HG03039 (cell line): Measurements from ENCODE around the gene PRIM2.
A peak's percentile ranks its signal among the peaks of the same experiment; 100 is the strongest.
"Not testable (repeated sequence)": the region's sequence is repeated elsewhere in the genome, so short reads cannot be mapped to it uniquely, and the experiment has no call there.

Source experiments
- ATAC-seq: cut with Tn5 transposase; IDR thresholded peaks from one replicate; pipeline ENCODE4 v1.9.1; 2021; ENCODE audit warnings: mild to moderate bottlenecking, moderate library complexity; ENCODE audit not compliant: unreplicated experiment

PRIM2 gene

GRCh38 chr6:57317060-57317943 is at the start of gene PRIM2:
Gene PRIM2 (plus strand): TSS chr6:57317630. CDS start chr6:57318446, 816 bp downstream.
- peak; percentile 93 for ATAC-seq

GRCh38 chr6:57268294-57268640 is 49.2 kb upstream of the PRIM2 start:
- no peak for ATAC-seq

GRCh38 chr6:57274113-57274824 is 43.2 kb upstream of the PRIM2 start:
- not testable (repeated sequence) for ATAC-seq

- ATAC-seq: no peak
Observed at GRCh38 chr6:57275384-57275783, 42.0 kb upstream of the PRIM2 start.

- ATAC-seq: no peak
Observed at GRCh38 chr6:57276946-57277345, 40.5 kb upstream of the PRIM2 start.

- ATAC-seq: no peak
Observed at GRCh38 chr6:57278570-57278969, 38.9 kb upstream of the PRIM2 start.

GRCh38 chr6:57279013-57279412 is 38.4 kb upstream of the PRIM2 start:
- no peak for ATAC-seq

GRCh38 chr6:57283106-57283505 is 34.3 kb upstream of the PRIM2 start:
- no peak for ATAC-seq

- no peak for ATAC-seq
Observed at GRCh38 chr6:57283911-57284455, 33.4 kb upstream of the PRIM2 start.

GRCh38 chr6:57288136-57288535 is 29.3 kb upstream of the PRIM2 start:
- not testable (repeated sequence) for ATAC-seq

- not testable (repeated sequence) for ATAC-seq
Observed at GRCh38 chr6:57293472-57293871, 24.0 kb upstream of the PRIM2 start.

GRCh38 chr6:57294862-57295445 is 22.5 kb upstream of the PRIM2 start:
- ATAC-seq: no peak

- no peak for ATAC-seq
Observed at GRCh38 chr6:57297505-57297904, 19.9 kb upstream of the PRIM2 start.

GRCh38 chr6:57298741-57299140 is 18.7 kb upstream of the PRIM2 start:
- ATAC-seq: no peak

GRCh38 chr6:57301757-57302156 is 15.7 kb upstream of the PRIM2 start:
- ATAC-seq: no peak

GRCh38 chr6:57302477-57302876 is 15.0 kb upstream of the PRIM2 start:
- no peak for ATAC-seq

GRCh38 chr6:57303931-57304681 is 13.3 kb upstream of the PRIM2 start:
- no peak for ATAC-seq

GRCh38 chr6:57305107-57305506 is 12.3 kb upstream of the PRIM2 start:
- ATAC-seq: no peak

GRCh38 chr6:57305761-57306160 is 11.7 kb upstream of the PRIM2 start:
- no peak for ATAC-seq

GRCh38 chr6:57306273-57306672 is 11.2 kb upstream of the PRIM2 start:
- ATAC-seq: no peak

- no peak for ATAC-seq
Observed at GRCh38 chr6:57307850-57308249, 9.6 kb upstream of the PRIM2 start.
